KMS-11 (cell line): ENCODE results near the gene SEMA4G.
"Not testable (repeated sequence)": the region's sequence is repeated elsewhere in the genome, so short reads cannot be mapped to it uniquely, and the experiment has no call there.

Source experiments
- H2AFZ ChIP-seq: fragments of 200-600 bp; sonication (generic); 2 replicates; pipeline ENCODE4 v1.6.1; 2016; ENCODE audit warnings: antibody characterized with exemption, mixed run types, low read depth
- H3K27ac ChIP-seq: fragments of 200-600 bp; sonication (generic); 2 replicates; pipeline ENCODE4 v1.6.1; 2016; ENCODE audit warnings: mild to moderate bottlenecking, mixed run types
- H3K27me3 ChIP-seq: fragments of 200-600 bp; sonication (generic); 2 replicates; pipeline ENCODE4 v1.6.1; 2017; ENCODE audit warnings: mild to moderate bottlenecking, low read depth, mixed run types, moderate library complexity; ENCODE audit not compliant: insufficient read depth
- H3K36me3 ChIP-seq: fragments of 200-600 bp; sonication (generic); 2 replicates; pipeline ENCODE4 v1.6.1; 2017; ENCODE audit warnings: mild to moderate bottlenecking, mixed run types; ENCODE audit not compliant: insufficient read depth
- H3K4me1 ChIP-seq: fragments of 200-600 bp; sonication (generic); 2 replicates; pipeline ENCODE4 v1.6.1; 2016; ENCODE audit warnings: mild to moderate bottlenecking, low read depth, mixed run types; ENCODE audit not compliant: poor library complexity, severe bottlenecking
- H3K4me2 ChIP-seq: fragments of 200-600 bp; sonication (generic); 2 replicates; pipeline ENCODE4 v1.7.0; 2016; ENCODE audit warnings: mild to moderate bottlenecking, mixed run types
- H3K4me3 ChIP-seq: fragments of 200-600 bp; sonication (generic); IDR thresholded peaks from 2 replicates; pipeline ENCODE4 v1.6.1; 2017; ENCODE audit warnings: low read depth, low read length, mixed read lengths; ENCODE audit not compliant: insufficient read depth
- H3K79me2 ChIP-seq: fragments of 200-600 bp; sonication (generic); 2 replicates; pipeline ENCODE4 v1.6.1; 2016; ENCODE audit warnings: low read depth, mixed run types; ENCODE audit not compliant: insufficient read depth
- H3K9ac ChIP-seq: fragments of 200-600 bp; sonication (generic); 2 replicates; pipeline ENCODE4 v1.6.1; 2016; ENCODE audit warnings: mild to moderate bottlenecking, mixed run types
- H4K20me1 ChIP-seq: fragments of 200-600 bp; sonication (generic); 2 replicates; pipeline ENCODE4 v1.6.1; 2016; ENCODE audit warnings: mild to moderate bottlenecking, mixed run types; ENCODE audit not compliant: insufficient read depth
- TF ChIP-seq, protein P1 (sequence below): fragments of 200-600 bp; sonication (generic); conservative IDR thresholded peaks from 2 replicates; pipeline ENCODE4 v1.6.1; 2017; ENCODE audit warnings: low read depth, mild to moderate bottlenecking, antibody characterized with exemption, low read length, moderate library complexity, mixed read lengths

Gene SEMA4G

DNA sequence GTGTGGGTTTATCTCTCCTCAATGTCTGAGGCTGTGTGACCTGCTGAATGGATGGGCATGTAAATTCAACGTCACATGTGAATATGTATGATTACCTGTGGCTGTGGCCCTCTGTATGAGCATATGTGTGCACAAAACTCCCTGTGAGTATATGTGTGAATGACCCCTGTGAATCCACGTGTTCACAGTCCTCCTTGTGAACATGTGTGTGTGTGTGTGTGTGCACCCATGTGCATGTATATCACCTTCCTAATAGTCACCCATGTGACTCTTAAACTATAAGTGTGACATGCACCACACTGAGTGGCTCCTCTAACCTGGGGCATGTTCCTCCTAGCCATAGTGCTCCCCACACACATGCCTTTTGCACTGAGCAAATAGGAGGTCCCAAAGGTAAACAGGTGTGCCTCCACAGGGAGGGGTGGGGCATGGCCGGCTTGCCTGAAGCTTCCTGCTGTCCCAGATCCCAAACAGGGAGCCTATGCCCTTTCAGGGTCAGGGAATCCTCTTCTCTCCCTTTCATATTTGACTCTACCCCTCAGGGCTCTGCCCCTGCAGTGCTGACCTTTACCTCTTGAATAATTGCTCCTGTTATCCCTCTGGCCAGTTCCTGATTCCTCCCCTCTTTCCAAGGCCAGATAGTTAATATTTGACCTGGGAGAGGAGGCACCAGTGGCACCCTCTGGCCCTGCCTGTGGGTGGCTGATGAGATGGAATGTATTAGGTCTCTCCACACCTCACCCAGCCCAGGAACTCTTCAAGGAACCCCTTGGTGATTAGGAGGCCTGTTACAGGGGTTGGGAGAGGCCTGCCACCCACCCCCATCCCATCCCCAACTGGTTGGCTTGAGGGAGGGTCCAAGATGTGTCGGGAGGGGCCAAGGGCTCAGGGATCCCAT is 1.9 kb downstream of the SEMA4G start:
- Histone ChIP-seq H3K4me1 (peaks cover 8% of the 10 kb centered on the region), H3K27me3 (no peaks in the 10 kb centered on the region), H3K4me3 (no peak overlapping the region), H3K79me2 (no peaks in the 10 kb centered on the region), H3K9ac (no peak overlapping the region), H4K20me1 (no peaks in the 10 kb centered on the region), H3K36me3 (no peaks in the 10 kb centered on the region), H3K27ac (no peak overlapping the region), H3K4me2 (no peak overlapping the region), H2AFZ (no peak overlapping the region)
- TF ChIP-seq, protein P1, sequence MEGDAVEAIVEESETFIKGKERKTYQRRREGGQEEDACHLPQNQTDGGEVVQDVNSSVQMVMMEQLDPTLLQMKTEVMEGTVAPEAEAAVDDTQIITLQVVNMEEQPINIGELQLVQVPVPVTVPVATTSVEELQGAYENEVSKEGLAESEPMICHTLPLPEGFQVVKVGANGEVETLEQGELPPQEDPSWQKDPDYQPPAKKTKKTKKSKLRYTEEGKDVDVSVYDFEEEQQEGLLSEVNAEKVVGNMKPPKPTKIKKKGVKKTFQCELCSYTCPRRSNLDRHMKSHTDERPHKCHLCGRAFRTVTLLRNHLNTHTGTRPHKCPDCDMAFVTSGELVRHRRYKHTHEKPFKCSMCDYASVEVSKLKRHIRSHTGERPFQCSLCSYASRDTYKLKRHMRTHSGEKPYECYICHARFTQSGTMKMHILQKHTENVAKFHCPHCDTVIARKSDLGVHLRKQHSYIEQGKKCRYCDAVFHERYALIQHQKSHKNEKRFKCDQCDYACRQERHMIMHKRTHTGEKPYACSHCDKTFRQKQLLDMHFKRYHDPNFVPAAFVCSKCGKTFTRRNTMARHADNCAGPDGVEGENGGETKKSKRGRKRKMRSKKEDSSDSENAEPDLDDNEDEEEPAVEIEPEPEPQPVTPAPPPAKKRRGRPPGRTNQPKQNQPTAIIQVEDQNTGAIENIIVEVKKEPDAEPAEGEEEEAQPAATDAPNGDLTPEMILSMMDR = no peak

DNA sequence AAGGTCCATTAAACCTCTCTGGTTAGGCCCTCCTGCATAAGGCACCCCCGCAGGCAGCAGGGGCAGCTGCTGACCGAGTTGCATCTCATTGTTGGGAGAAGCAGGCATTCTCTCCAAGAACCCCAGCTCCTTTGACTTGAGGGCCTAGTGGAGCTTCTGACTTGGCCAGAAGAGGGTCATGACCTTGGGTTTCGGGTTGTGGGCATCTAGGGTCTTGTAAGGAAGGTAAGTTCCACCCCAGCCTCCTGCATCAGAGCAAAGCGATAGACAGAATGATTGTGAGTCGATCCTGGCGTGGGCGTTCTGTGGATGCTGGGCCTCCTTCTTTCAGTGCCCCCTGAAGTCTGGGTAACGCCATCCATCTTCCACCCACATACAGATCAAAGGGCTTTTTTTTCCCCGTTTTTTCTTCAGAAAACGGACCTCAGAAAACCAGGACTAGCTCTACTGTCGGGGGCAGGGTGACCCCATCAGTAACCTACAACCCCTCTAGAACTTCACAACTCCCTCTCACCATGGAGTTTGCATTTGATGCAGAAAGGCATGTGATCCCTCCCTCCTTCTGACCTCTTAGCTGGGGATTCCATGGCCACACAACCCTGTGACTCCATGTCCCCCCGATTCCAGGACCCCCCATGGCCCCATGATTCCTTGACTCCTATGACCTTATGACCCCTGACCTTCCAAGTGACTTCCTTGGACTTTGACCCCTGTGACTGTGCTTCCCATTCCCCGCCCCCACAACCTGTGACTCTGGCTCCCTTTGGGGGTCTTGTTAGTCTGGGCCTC is 3.0 kb downstream of the SEMA4G start:
- no peak overlapping the region for H3K4me3 ChIP-seq
- no peaks in the 10 kb centered on the region for H4K20me1 ChIP-seq
- H3K4me2 ChIP-seq = no peak overlapping the region
- no peak overlapping the region for H2AFZ ChIP-seq
- H3K4me1 ChIP-seq = peaks cover 8% of the 10 kb centered on the region
- H3K27me3 ChIP-seq = no peaks in the 10 kb centered on the region
- TF ChIP-seq, protein P1 = no peak
- H3K36me3 ChIP-seq = no peaks in the 10 kb centered on the region
- no peaks in the 10 kb centered on the region for H3K79me2 ChIP-seq
- no peak overlapping the region for H3K9ac ChIP-seq
- H3K27ac ChIP-seq = no peak overlapping the region

DNA sequence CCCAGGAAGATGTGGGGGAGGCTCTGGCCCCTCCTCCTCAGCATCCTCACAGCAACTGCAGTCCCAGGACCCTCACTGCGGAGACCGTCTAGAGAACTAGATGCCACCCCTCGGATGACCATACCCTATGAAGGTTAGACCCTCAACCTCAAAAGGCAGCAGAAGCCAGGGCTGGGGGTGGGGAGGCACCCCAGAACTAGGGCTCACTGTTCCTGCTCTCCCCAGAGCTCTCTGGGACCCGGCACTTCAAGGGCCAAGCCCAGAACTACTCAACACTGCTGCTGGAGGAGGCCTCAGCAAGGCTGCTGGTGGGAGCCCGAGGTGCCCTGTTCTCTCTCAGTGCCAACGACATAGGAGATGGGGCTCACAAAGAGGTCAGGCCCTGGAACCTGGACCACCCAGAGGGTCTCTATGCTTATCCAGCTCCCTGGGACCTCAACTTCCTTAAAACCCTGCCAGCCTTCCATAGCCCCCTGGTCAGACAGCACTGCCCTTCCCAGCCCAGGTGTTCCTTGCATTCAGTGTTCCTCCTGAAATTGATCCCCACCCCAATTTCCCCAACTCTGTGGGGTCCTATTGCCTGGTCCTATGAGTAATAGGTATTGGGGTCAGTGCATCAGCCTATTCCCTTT is 3.7 kb downstream of the SEMA4G start:
- H3K79me2 ChIP-seq = no peaks in the 10 kb centered on the region
- TF ChIP-seq, protein P1 = no peak
- no peak overlapping the region for H3K4me3 ChIP-seq
- H3K27ac ChIP-seq = no peak overlapping the region
- no peaks in the 10 kb centered on the region for H4K20me1 ChIP-seq
- no peak overlapping the region for H2AFZ ChIP-seq
- H3K27me3 ChIP-seq = no peaks in the 10 kb centered on the region
- H3K4me1 ChIP-seq = peaks cover 8% of the 10 kb centered on the region
- H3K4me2 ChIP-seq = no peak overlapping the region
- H3K36me3 ChIP-seq = no peaks in the 10 kb centered on the region
- H3K9ac ChIP-seq = no peak overlapping the region

DNA sequence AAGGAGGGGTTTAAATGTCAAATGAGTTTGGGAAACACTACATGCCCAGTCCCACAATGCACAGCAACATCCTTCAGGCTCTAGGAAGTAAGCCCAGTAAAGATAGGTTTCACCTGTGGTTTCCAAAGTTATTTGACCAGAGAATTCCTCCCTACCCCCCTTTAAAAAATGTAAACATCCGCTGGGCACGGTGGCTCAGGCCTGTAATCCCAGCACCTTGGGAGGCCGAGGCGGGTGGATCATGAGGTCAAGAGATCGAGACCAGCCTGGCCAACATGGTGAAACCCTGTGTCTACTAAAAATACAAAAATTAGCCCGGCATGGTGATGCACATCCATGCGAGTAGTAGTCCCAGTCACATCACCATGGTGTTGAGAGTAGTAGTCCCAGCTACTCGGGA is 6.1 kb downstream of the SEMA4G start:
- not testable (repeated sequence) for H4K20me1 ChIP-seq, H3K27me3 ChIP-seq, H3K4me2 ChIP-seq, H3K4me1 ChIP-seq, H3K27ac ChIP-seq, H3K36me3 ChIP-seq, H2AFZ ChIP-seq, H3K9ac ChIP-seq, H3K4me3 ChIP-seq, H3K79me2 ChIP-seq
